Measurements from ENCODE around the gene CIAPIN1.

Gene CIAPIN1

GRCh38 chr16:57382535-57383275 lies 64.5 kb downstream of the CIAPIN1 start:
- DNase-seq (ENCODE audit: low spot score), result no peak

- no peak for DNase-seq (ENCODE audit: low spot score)
These were observed 65.2 kb downstream of the CIAPIN1 start for GRCh38 chr16:57381791-57382534.

DNA sequence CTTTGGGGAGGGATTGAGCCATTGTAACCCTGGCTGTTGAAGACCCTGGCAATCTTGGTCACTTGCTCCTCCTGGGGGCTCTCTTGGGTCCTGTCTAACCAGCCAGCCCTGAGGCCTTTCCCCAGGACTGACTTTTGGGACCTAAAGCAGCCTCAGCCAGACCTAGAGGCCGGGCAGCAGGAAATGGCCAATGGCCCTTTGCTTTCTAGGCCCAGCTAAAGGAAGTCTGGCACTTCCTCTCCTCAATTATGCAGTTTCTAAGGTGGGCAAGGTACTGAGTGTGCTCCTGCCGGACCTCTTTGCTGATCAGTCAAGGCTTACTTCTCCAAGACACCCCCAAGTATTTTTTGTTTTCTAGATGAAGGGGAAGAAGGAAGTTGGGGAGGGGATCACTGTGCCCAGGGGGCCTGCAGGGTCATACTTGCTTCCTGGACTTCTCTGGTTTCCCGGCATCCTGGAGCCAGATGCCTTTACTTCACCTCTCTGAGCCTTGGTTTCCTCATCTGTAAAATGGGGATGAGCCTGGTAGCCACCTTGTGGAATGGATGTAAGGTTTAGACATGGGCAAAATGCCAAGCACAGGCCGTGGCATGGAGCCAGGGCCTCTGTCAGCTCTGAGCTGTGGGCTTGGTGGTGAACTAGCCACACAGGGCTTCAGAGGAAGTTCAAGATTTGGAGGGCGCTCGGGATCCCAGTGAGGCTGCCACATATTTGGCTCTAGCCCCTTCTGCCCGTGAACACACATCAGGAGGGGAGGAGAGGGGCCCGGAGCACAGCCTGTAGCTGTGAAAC lies 66.3 kb downstream of the CIAPIN1 start:
- DNase-seq (ENCODE audit: low spot score), result peak; percentile 39

DNA sequence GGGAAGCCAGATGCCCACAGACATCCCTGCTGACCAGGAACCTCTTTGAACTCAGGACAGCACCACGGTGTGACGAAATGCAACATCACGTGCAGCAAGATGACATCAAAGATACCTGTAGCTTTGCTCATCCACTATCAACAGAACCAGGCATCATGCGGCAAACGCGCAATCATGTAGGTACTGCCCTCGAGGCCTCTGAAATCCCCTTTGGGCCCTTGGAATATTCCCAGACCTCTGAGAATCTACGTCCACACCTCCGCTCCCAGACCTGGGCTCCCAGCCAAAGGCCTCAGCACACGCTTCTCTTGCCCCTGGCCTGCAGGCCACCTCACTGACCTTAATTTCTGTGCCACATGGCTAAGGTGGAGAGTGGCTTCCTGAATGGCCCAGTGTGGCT lies 67.6 kb downstream of the CIAPIN1 start:
- DNase-seq (ENCODE audit: low spot score), result no peak

Data from Ammon's horn (tissue), 1 donor.